K562 (cell line): ENCODE measurements around the gene TRIAP1. TPM values are rescaled to one million over a fixed set of nuclear protein-coding genes. Genes with fewer than 3 reads are reported as not detected.

ENCODE experiments used
- ATAC-seq: fragments of 200-7000 bp; cut with Tn5 transposase; 3 replicates; pipeline ENCODE4 v1.9.1; 2020; ENCODE audit warnings: moderate library complexity
- BruUV-seq: library from RNA; stranded (reverse); fragments of 400-500 nt; replicated peaks from 2 replicates; lab custom pipeline; 2021; lab: Mats Ljungman, UMichigan
- CTCF ChIA-PET: fragments of 300-600 bp; formaldehyde crosslinking; extraction: SDS; loops from one replicate; lab custom pipeline; 2021; ENCODE audit warnings: low intra/inter-chr PET ratio; lab: Yijun Ruan, JAX
- POLR2A ChIA-PET: fragments of 300-600, 350-650 bp; sonication (Branson Sonifier 250); formaldehyde crosslinking; extraction: SDS; loops from one replicate; lab custom pipeline; 2021; ENCODE audit warnings: antibody characterized with exemption, inconsistent platforms; lab: Yijun Ruan, JAX
- DNase-seq, 4 experiments: peaks; one replicate each; pipeline versions ENCODE4 v3.0.0 to v3.0.0-alpha.2; 2011 to 2018; ENCODE audit warnings: low spot score in 3 of 4, mixed read lengths in 3 of 4; ENCODE audit errors: extremely low read depth in 1 of 4
- FAIRE-seq: peaks from 2 replicates; lab custom pipeline; 2011; peaks lifted over from hg19 to GRCh38; lab: Jason Lieb, UNC
- H2AFZ ChIP-seq: 2 replicates; pipeline ENCODE4 v1.6.0; 2011; ENCODE audit warnings: low read depth, low read length, control low read depth, inconsistent platforms
- H3K27ac ChIP-seq: fragments of 200-600 bp; 3 replicates; pipeline ENCODE4 v1.8.0; 2011; ENCODE audit warnings: low read depth, mild to moderate bottlenecking, control low read depth, inconsistent platforms, low read length, moderate library complexity, mixed read lengths; ENCODE audit errors: extremely low read depth
- H3K27me3 ChIP-seq, 2 experiments: fragments of 300-600 bp in 1 of 2; 2 replicates in 1 of 2; 3 replicates in 1 of 2; pipeline versions ENCODE4 v1.6.0 to v1.8.0; 2011; ENCODE audit warnings: inconsistent platforms in 2 of 2, low read length in 2 of 2, mild to moderate bottlenecking in 1 of 2, mixed read lengths in 1 of 2, moderate library complexity in 1 of 2; ENCODE audit not compliant: control insufficient read depth in 2 of 2, insufficient read depth in 2 of 2
- H3K36me3 ChIP-seq: fragments of 300-600 bp; 3 replicates; pipeline ENCODE4 v1.8.0; 2011; ENCODE audit warnings: mild to moderate bottlenecking, low read length, inconsistent platforms; ENCODE audit not compliant: control insufficient read depth, insufficient read depth
- H3K4me1 ChIP-seq, 2 experiments: fragments of 200-600 bp in 1 of 2; replicated peaks in 1 of 2; 2 replicates in 1 of 2; 3 replicates in 1 of 2; pipeline versions ENCODE4 v1.5.1 to v1.8.0; 2011; ENCODE audit warnings: inconsistent platforms in 2 of 2, low read length in 2 of 2, mild to moderate bottlenecking in 1 of 2, mixed read lengths in 1 of 2, moderate library complexity in 1 of 2; ENCODE audit not compliant: control insufficient read depth in 2 of 2, insufficient read depth in 2 of 2
- H3K4me2 ChIP-seq: 2 replicates; pipeline ENCODE4 v1.6.1; 2011; ENCODE audit warnings: low read length, control low read depth, inconsistent platforms, mixed read lengths; ENCODE audit not compliant: insufficient read depth
- H3K4me3 ChIP-seq: fragments of 200-600 bp; sonication (generic), shearing (Covaris generic); 2 replicates; pipeline ENCODE4 v1.5.1; 2016; ENCODE audit warnings: control low read depth, inconsistent platforms
- H3K79me2 ChIP-seq: fragments of 200-600 bp; 3 replicates; pipeline ENCODE4 v1.8.0; 2011; ENCODE audit warnings: low read length, inconsistent platforms; ENCODE audit not compliant: control insufficient read depth, insufficient read depth
- H3K9ac ChIP-seq, 2 experiments: 2 replicates each; pipeline versions ENCODE4 v1.6.0 to v1.6.1; 2011; ENCODE audit warnings: low read depth in 2 of 2, low read length in 2 of 2, control low read depth in 1 of 2, inconsistent platforms in 1 of 2, mild to moderate bottlenecking in 1 of 2, mixed read lengths in 1 of 2; ENCODE audit not compliant: insufficient read depth in 1 of 2
- H3K9me1 ChIP-seq: one replicate; pipeline ENCODE4 v1.6.0; 2011; ENCODE audit warnings: inconsistent platforms, mild to moderate bottlenecking, low read length, moderate library complexity; ENCODE audit not compliant: control insufficient read depth, insufficient read depth
- H3K9me3 ChIP-seq: replicated peaks from 2 replicates; pipeline ENCODE4 v1.5.1; 2011; ENCODE audit warnings: low read depth, low read length, inconsistent platforms; ENCODE audit not compliant: control insufficient read depth, insufficient read depth
- H4K20me1 ChIP-seq: replicated peaks from 2 replicates; pipeline ENCODE4 v1.6.1; 2011; ENCODE audit warnings: low read length, inconsistent platforms, mixed read lengths; ENCODE audit not compliant: control insufficient read depth, insufficient read depth
- BRF1 ChIP-seq: IDR thresholded peaks from 3 replicates; pipeline ENCODE4 v1.6.1; 2011; ENCODE audit warnings: borderline replicate concordance, mild to moderate bottlenecking; ENCODE audit not compliant: insufficient read length; ENCODE audit errors: extremely low read depth
- CREB5 ChIP-seq: fragments of 250-450 bp; sonication (Bioruptor Pico); IDR thresholded peaks from 2 replicates; pipeline ENCODE4 v1.5.0; 2020; ENCODE audit warnings: mild to moderate bottlenecking
- ETV6 ChIP-seq, 3 experiments: fragments of 150-350 bp in 1 of 3; sonication (generic) in 1 of 3; formaldehyde crosslinking in 1 of 3; IDR thresholded peaks; 2 replicates each; pipeline versions ENCODE4 v1.6.1 to v1.8.0; 2014 to 2022; ENCODE audit warnings: borderline replicate concordance in 2 of 3, low read depth in 2 of 3, antibody characterized with exemption in 1 of 3, low read length in 1 of 3, mild to moderate bottlenecking in 1 of 3, missing genetic modification reagents in 1 of 3
- FOXP1 ChIP-seq: sonication (generic); formaldehyde crosslinking; IDR thresholded peaks from 2 replicates; pipeline ENCODE4 v1.8.0; 2022; ENCODE audit warnings: mild to moderate bottlenecking, missing genetic modification reagents
- GABPA ChIP-seq: fragments of 200-800 bp; sonication (Bioruptor generic); conservative IDR thresholded peaks from 2 replicates; pipeline ENCODE4 v1.6.1; 2016; ENCODE audit warnings: low read depth, missing genetic modification characterization, missing compliant biosample characterization
- HDAC3 ChIP-seq: fragments of 450-650 bp; IDR thresholded peaks from 2 replicates; pipeline ENCODE4 v1.6.1; 2018; ENCODE audit warnings: borderline replicate concordance, mild to moderate bottlenecking, moderate library complexity; ENCODE audit not compliant: partially characterized antibody
- RBM39 ChIP-seq: fragments of 200-400 bp; formaldehyde crosslinking; optimal IDR thresholded peaks from 2 replicates; pipeline ENCODE3; 2018; ENCODE audit warnings: low read depth, low read length
- SIN3B ChIP-seq: fragments of 450-650 bp; IDR thresholded peaks from 2 replicates; pipeline ENCODE4 v1.6.1; 2017; ENCODE audit warnings: low read depth, mild to moderate bottlenecking, moderate library complexity
- TAL1 ChIP-seq: fragments of 450-650 bp; IDR thresholded peaks from 2 replicates; pipeline ENCODE4 v1.6.1; 2016; ENCODE audit warnings: mild to moderate bottlenecking
- TFAP4 ChIP-seq: sonication (generic); formaldehyde crosslinking; IDR thresholded peaks from 2 replicates; pipeline ENCODE4 v1.8.0; 2022; ENCODE audit warnings: missing genetic modification reagents, mild to moderate bottlenecking, moderate library complexity, borderline replicate concordance
- THRA ChIP-seq: fragments of 450-650 bp; IDR thresholded peaks from 2 replicates; pipeline ENCODE4 v1.6.1; 2017; ENCODE audit warnings: mild to moderate bottlenecking, moderate library complexity
- ZBED1 ChIP-seq: IDR thresholded peaks from 2 replicates; pipeline ENCODE4 v1.6.1; 2014
- ZNF41 ChIP-seq: fragments of 250-450 bp; sonication (Bioruptor Pico); conservative IDR thresholded peaks from 2 replicates; pipeline ENCODE4 v1.4.0; 2020; ENCODE audit warnings: mild to moderate bottlenecking
- ZNF586 ChIP-seq: fragments of 450-650 bp; formaldehyde crosslinking; conservative IDR thresholded peaks from 2 replicates; pipeline ENCODE4 v1.4.0; 2020; ENCODE audit warnings: mild to moderate bottlenecking, moderate library complexity
- ZNF778 ChIP-seq: fragments of 450-650 bp; formaldehyde crosslinking; IDR thresholded peaks from 2 replicates; pipeline ENCODE4 v1.4.0; 2020; ENCODE audit warnings: mild to moderate bottlenecking, moderate library complexity
- WGBS: fragments of 100-300 bp; shearing (Covaris generic); methylation state at CpG from one replicate; pipeline ENCODE4 v1.1.6; 2016; ENCODE audit warnings: low coverage, mixed read lengths; ENCODE audit not compliant: insufficient coverage; ENCODE audit errors: missing lambda C conversion rate; 5-methylcytosine and 5-hydroxymethylcytosine counted together
- in situ Hi-C: fragments of 300-500 bp; cut with MboI; formaldehyde crosslinking; loops from 4 replicates; pipeline ENCODE4 v1.15.0; 2018; ENCODE audit warnings: inconsistent platforms, mixed read lengths
- intact Hi-C: fragments of 100-400 bp; cut with micrococcal nuclease; formaldehyde crosslinking; loops from 2 replicates; pipeline ENCODE4 v1.14.2; 2022
- polyA plus RNA-seq, 8 experiments: library from polyadenylated mRNA; depleted of rRNA in 4 of 8; stranded (reverse) in 5 of 8; unstranded in 3 of 8; fragments of >200 nt; fragmentation: Nextera tagmentation in 2 of 8; fragmentation: Illumina TruSeq in 1 of 8; extraction: Ambion mirVana in 2 of 8; extraction: Trizol in 1 of 8; gene quantifications; 2 replicates each; pipeline versions ENCODE4 v1.2.1 to v1.2.3, GENCODE V29; 2011 to 2014; ENCODE audit warnings: inconsistent platforms in 1 of 8, missing spikeins in 1 of 8
- total RNA-seq, 7 experiments: library from RNA; depleted of rRNA in 6 of 7; stranded (reverse); fragments of >200 nt in 6 of 7; fragmentation: Illumina TruSeq in 2 of 7; extraction: Trizol in 2 of 7; gene quantifications; 2 replicates each; pipeline versions ENCODE4 v1.2.1 to v1.2.3, GENCODE V29; 2011 to 2021; ENCODE audit warnings: low replicate concordance in 1 of 7

The TRIAP1 gene
- total and polyA plus RNA-seq, 9 of the 15 experiments (the other 6 are each of a cell fraction or from before 2014, with no cell fraction given) = 37.3 to 354 (median 65.4) TPM

GRCh38 chr12:120399531-120399930, 46.7 kb downstream of the TRIAP1 start:
- H2AFZ ChIP-seq = no peak overlapping the region
- no peak overlapping the region for H3K4me2 ChIP-seq
- in situ Hi-C loops = no loop called here
- H3K36me3 ChIP-seq = no peaks in the 10 kb centered on the region
- H3K27me3 ChIP-seq = peaks cover 16 to 32% of the 10 kb centered on the region in 2 experiments
- H3K9ac ChIP-seq = no peak overlapping the region
- ChIA-PET CTCF (no interaction called here), POLR2A (interaction anchor here (0.6 kb wide), 1 partner anchor 27 kb away, joined by 3 read pairs; no protein-coding TSS in a partner anchor)
- TF ChIP-seq ZNF778 (CRISPR knock-in tag) (no peak), HDAC3 (no peak), THRA (no peak), ETV6 (IDR thresholded peaks at IDR 0.05; ENCODE audit: borderline replicate concordance in 1 of 2, low read depth in 2 of 2, low read length in 1 of 2) (no peak), ETV6 (CRISPR knock-in tag; IDR thresholded peaks at IDR 0.05; ENCODE audit: borderline replicate concordance) (no peak), BRF1 (no peak), RBM39 (no peak), SIN3B (no peak), TFAP4 (CRISPR knock-in tag) (no peak), ZNF41 (CRISPR knock-in tag) (no peak), TAL1 (no peak), ZBED1 (no peak), FOXP1 (CRISPR knock-in tag) (no peak), CREB5 (CRISPR knock-in tag) (no peak), ZNF586 (CRISPR knock-in tag) (no peak), GABPA (tag) (no peak)
- no peak for FAIRE-seq
- no peaks in the 10 kb centered on the region for H3K9me1 ChIP-seq
- peaks cover 3% of the 10 kb centered on the region; the same call in 1 of the 2 replicates for H4K20me1 ChIP-seq
- BruUV-seq = no TSS peak
- H3K79me2 ChIP-seq = no peaks in the 10 kb centered on the region
- 15% methylated on average over 5 of the region's 5 CpGs for WGBS
- H3K9me3 ChIP-seq = no peaks in the 10 kb centered on the region; the same call in 1 of the 2 replicates
- H3K4me1 ChIP-seq = peaks cover 0 to 7% of the 10 kb centered on the region in 2 experiments; a peak in 2 of 5 replicates
- no peak for ATAC-seq
- no peak for DNase-seq
- intact Hi-C loops = no loop called here
- no peak overlapping the region for H3K27ac ChIP-seq
- no peak overlapping the region for H3K4me3 ChIP-seq
